Astrocyte of the spinal cord (primary cell): ENCODE results near the gene DPEP3.

Source experiments
- DNase-seq: peaks from one replicate; pipeline ENCODE4 v3.0.0; 2011; ENCODE audit warnings: low read depth, low spot score
- H3K4me3 ChIP-seq: 2 replicates; pipeline ENCODE4 v1.5.1; 2011; ENCODE audit warnings: low read depth, mild to moderate bottlenecking, low read length, moderate library complexity
- CTCF ChIP-seq: IDR thresholded peaks from 2 replicates; pipeline ENCODE4 v1.5.1; 2012; ENCODE audit warnings: low read depth, mild to moderate bottlenecking, low read length, inconsistent platforms
- in situ Hi-C: cut with HindIII; loops from 2 replicates; pipeline ENCODE4 v1.10.0; 2017; ENCODE audit warnings: low sequenced_read_pairs

DPEP3 gene

GRCh38 chr16:67949645-67950044, 30.7 kb downstream of the DPEP3 start:
- H3K4me3 ChIP-seq, result no peak overlapping the region
- no peak for TF ChIP-seq CTCF
- in situ Hi-C loops, result no loop called here
- no peak for DNase-seq

GRCh38 chr16:67948015-67948414, 32.3 kb downstream of the DPEP3 start:
- no peak for TF ChIP-seq CTCF
- H3K4me3 ChIP-seq, result no peak overlapping the region
- in situ Hi-C loops, result no loop called here
- DNase-seq, result no peak

GRCh38 chr16:67946966-67947558, 33.2 kb downstream of the DPEP3 start:
- in situ Hi-C loops, result no loop called here
- H3K4me3 ChIP-seq, result no peak overlapping the region
- DNase-seq, result no peak
- no peak for TF ChIP-seq CTCF

- in situ Hi-C loops, result no loop called here
- no peak for DNase-seq
- no peak for TF ChIP-seq CTCF
- H3K4me3 ChIP-seq, result no peak overlapping the region
These were observed 34.1 kb downstream of the DPEP3 start for GRCh38 chr16:67946128-67946569.

GRCh38 chr16:67945392-67945933, 34.8 kb downstream of the DPEP3 start:
- in situ Hi-C loops, result no loop called here
- TF ChIP-seq CTCF, result no peak
- no peak for DNase-seq
- no peak overlapping the region for H3K4me3 ChIP-seq

- no peak for DNase-seq
- in situ Hi-C loops, result no loop called here
- no peak overlapping the region for H3K4me3 ChIP-seq
- TF ChIP-seq CTCF, result no peak
These were observed 35.5 kb downstream of the DPEP3 start for GRCh38 chr16:67944690-67945391.
